Chondrocyte (in vitro differentiated cells): Measurements from ENCODE around the gene PHF19. TPM values are rescaled to one million over a fixed set of nuclear protein-coding genes. Genes with fewer than 3 reads are reported as not detected.

Experiments used
- DNase-seq: peaks from one replicate; pipeline ENCODE4 v3.0.0; 2021; ENCODE audit warnings: mixed read lengths, low spot score
- H3K27ac Mint-ChIP-seq: one replicate; pipeline ENCODE4 v1.8.0; 2021; ENCODE audit warnings: mild to moderate bottlenecking, moderate library complexity, mixed read lengths; ENCODE audit not compliant: unreplicated experiment
- H3K27me3 Mint-ChIP-seq: 2 replicates; pipeline ENCODE4 v1.8.0; 2021; ENCODE audit warnings: low read depth, mixed read lengths
- H3K36me3 Mint-ChIP-seq: 2 replicates; pipeline ENCODE4 v1.8.0; 2021; ENCODE audit warnings: low read depth, mixed read lengths
- H3K4me1 Mint-ChIP-seq: 2 replicates; pipeline ENCODE4 v1.8.0; 2021; ENCODE audit warnings: low read depth, mild to moderate bottlenecking, mixed read lengths
- H3K4me3 Mint-ChIP-seq: one replicate; pipeline ENCODE4 v1.8.0; 2021; ENCODE audit warnings: mild to moderate bottlenecking, moderate library complexity, mixed read lengths; ENCODE audit not compliant: unreplicated experiment
- H3K9me3 Mint-ChIP-seq: 2 replicates; pipeline ENCODE4 v1.8.0; 2021; ENCODE audit warnings: low read depth, mixed read lengths
- total RNA-seq: library from RNA; stranded (reverse); gene quantifications from 3 replicates; pipeline ENCODE4 v1.2.1, GENCODE V29; 2021
- TF ChIP-seq, protein P1 (sequence below): fragments of 200-600 bp; sonication (generic); IDR thresholded peaks from 2 replicates; pipeline ENCODE4 v1.5.0; 2021; ENCODE audit warnings: antibody characterized with exemption, mild to moderate bottlenecking, moderate library complexity

Gene PHF19
- total RNA-seq, 1 donor from 2014 or later = 77.8 TPM

DNA sequence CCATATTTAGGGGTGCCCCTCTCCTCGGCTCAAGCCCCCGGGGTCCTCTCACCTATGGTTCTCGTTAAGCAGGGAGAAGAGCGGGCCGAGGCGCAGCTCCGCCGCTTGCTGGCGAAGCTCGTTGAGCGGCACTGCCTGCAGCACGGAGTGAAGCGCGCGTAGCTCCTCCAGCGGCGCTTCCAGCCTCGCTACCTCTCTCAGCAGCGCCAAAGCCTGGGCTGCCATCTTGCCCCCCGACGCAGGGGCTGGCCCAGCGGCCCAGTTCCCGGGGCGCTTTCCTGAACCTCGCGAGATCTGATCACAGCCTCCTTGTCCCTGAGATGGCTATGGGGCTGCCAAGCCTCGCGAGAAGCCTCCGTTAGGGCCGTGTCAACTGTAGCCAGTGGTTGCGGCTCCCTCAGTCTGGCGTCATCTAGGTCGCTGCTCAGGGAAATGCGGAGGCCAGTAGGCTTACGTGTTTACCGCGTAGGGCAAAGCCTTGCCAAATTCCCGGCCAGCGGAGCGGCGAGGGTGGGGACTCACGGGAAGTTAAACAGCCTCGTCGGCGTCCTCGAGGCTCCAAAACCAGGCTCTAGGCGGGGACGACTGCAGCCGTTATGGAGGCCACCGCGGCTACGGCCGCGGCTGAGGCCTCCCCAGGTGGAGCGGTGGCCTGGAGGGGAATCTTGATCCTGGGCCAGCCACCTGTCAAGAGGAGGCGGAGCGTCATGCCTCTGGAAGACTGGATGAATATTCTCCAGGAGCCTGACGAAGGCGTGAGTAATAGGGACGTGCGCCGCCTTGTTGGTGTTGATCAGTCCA, 34.1 kb downstream of the PHF19 start, which contains the start of gene PSMD5:
PSMD5 (minus strand) TSS at position 238 of the 801 bp plus-strand sequence; CDS start at position 225, 13 bp downstream.
- Mint-ChIP-seq H3K27me3 (no peaks in the 10 kb centered on the region), H3K9me3 (no peaks in the 10 kb centered on the region)

DNA sequence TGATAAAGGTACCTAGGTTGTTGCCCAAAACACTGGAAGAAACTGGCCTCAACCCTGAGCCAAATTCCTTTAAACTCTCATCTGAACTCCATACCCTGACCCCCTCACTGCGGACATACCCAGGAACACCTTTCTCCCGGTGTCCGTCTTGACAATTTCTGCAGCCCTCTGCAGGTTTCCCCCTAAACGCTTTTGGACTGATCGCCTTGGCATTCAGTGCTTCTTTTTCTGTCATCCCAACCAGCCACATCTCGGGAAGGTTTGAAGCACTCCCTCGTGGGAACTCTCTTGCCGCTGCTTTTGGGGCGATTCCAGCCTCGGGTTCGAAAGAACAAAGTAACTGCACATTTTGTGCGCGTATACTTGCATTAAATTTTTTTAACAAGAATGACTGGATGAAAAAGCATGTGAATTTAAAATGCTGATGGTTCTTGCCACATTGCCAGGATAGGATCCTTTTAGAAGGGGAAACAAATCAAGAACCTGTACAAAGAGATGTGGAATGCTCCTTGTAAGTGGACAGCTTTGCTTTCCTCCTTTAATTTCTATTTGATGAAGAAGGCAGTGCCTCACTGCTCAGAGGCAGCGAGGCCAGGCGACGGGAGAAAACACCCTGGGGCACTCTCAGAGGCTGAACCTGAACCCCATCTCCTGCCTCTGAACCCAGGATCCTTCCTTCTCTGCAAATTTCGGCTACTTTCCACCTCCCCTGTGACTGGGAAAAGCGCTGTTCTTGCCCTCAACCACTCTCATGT, 34.9 kb downstream of the PHF19 start:
- TF ChIP-seq, protein P1, sequence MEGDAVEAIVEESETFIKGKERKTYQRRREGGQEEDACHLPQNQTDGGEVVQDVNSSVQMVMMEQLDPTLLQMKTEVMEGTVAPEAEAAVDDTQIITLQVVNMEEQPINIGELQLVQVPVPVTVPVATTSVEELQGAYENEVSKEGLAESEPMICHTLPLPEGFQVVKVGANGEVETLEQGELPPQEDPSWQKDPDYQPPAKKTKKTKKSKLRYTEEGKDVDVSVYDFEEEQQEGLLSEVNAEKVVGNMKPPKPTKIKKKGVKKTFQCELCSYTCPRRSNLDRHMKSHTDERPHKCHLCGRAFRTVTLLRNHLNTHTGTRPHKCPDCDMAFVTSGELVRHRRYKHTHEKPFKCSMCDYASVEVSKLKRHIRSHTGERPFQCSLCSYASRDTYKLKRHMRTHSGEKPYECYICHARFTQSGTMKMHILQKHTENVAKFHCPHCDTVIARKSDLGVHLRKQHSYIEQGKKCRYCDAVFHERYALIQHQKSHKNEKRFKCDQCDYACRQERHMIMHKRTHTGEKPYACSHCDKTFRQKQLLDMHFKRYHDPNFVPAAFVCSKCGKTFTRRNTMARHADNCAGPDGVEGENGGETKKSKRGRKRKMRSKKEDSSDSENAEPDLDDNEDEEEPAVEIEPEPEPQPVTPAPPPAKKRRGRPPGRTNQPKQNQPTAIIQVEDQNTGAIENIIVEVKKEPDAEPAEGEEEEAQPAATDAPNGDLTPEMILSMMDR = no peak
- Mint-ChIP-seq H3K4me3 (peak overlapping the region; percentile 98), H3K27me3 (no peaks in the 10 kb centered on the region), H3K9me3 (no peaks in the 10 kb centered on the region), H3K4me1 (peaks cover 48% of the 10 kb centered on the region), H3K36me3 (peaks cover 9% of the 10 kb centered on the region), H3K27ac (peak overlapping the region; percentile 91)
- no peak for DNase-seq

More for the DNA sequence above, 34.1 kb downstream of the PHF19 start, which contains the start of gene PSMD5:
- H3K4me3 Mint-ChIP-seq = peak within 1 kb of the TSS; percentile 98
- TF ChIP-seq, protein P1 = peak; percentile 27
- H3K27ac Mint-ChIP-seq = peak within 1 kb of the TSS; percentile 91
- H3K36me3 Mint-ChIP-seq = peaks cover 5% of the 10 kb centered on the region
- peaks cover 41% of the 10 kb centered on the region for H3K4me1 Mint-ChIP-seq
- peak; percentile 97 for DNase-seq

DNA sequence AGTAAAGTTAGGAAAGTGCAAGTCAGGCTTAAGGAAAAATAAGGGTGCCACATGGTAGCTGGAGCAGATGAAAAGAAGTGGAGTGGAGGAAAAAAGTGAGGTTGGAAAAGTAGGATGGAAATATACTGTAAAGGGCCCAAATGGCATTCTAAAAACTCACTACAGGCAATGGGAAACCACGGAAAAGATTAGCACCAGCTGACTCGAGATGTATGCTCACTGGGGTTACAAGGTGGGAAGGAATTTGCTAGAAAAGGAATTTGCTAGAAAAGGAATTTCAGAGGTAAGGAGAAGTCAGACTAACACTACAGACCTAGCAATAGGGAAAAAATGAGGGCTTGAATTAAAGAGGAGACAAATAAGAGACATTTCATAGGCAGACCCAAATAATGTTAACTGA, 37.8 kb downstream of the PHF19 start:
- H3K36me3 Mint-ChIP-seq = peaks cover 15% of the 10 kb centered on the region
- H3K27me3 Mint-ChIP-seq = no peaks in the 10 kb centered on the region
- TF ChIP-seq, protein P1 = no peak
- no peak for DNase-seq
- H3K9me3 Mint-ChIP-seq = no peaks in the 10 kb centered on the region
- peaks cover 45% of the 10 kb centered on the region for H3K4me1 Mint-ChIP-seq
- H3K27ac Mint-ChIP-seq = peak overlapping the region; percentile 52
- H3K4me3 Mint-ChIP-seq = no peak overlapping the region

DNA sequence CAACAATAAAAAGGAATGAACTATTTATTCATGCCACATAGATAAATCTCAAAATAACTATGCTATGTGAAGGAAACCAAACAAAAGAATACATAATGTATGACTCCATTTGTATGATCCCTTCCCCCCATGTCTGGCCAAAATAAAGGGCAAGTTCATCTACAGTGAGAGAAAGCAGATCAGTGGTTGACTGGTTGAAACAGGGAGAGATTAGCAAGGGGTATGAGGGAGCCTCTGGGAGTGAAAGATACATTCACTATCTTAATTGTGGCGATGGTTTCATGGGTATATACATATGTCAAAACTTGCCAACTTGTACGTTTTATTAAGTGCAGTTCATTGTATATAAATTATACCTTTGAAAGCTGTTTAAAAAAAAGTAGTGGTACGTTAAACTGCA, 39.1 kb downstream of the PHF19 start:
- TF ChIP-seq, protein P1 = no peak
- H3K36me3 Mint-ChIP-seq = peaks cover 18% of the 10 kb centered on the region
- H3K9me3 Mint-ChIP-seq = no peaks in the 10 kb centered on the region
- DNase-seq = no peak
- H3K27ac Mint-ChIP-seq = no peak overlapping the region
- peaks cover 37% of the 10 kb centered on the region for H3K4me1 Mint-ChIP-seq
- H3K4me3 Mint-ChIP-seq = no peak overlapping the region
- no peaks in the 10 kb centered on the region for H3K27me3 Mint-ChIP-seq

DNA sequence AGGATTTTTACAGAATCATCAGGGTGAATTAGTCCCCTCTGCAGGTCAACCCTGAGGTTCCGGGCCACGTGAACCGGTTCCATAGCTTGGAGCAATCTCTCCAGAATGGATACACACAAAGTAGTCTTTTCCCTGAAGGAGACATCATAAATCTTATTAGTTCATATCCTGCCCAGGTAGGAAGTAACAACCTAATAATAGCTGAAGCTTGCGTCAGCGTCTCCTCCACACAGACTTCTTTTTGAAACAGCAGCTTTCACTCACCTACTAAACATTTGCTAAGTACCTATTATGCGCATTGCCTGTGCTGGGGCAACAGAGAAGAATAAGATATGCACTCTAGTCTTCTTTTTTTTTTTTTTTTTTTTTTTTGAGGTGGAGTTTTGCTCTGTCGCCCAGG, 43.7 kb downstream of the PHF19 start:
- Mint-ChIP-seq H3K4me1 (peaks cover 9% of the 10 kb centered on the region), H3K27me3 (no peaks in the 10 kb centered on the region), H3K36me3 (peaks cover 38% of the 10 kb centered on the region), H3K9me3 (no peaks in the 10 kb centered on the region), H3K4me3 (no peak overlapping the region), H3K27ac (no peak overlapping the region)
- TF ChIP-seq, protein P1 = no peak
- DNase-seq = no peak
